Panc1 (cell line): ENCODE measurements around the gene DDX31.

Experiments used
- POLR2AphosphoS5 ChIP-seq: IDR thresholded peaks from 2 replicates; pipeline ENCODE4 v1.6.1; 2012; ENCODE audit warnings: mild to moderate bottlenecking, low read depth, low read length, moderate library complexity
- SIN3A ChIP-seq: IDR thresholded peaks from 2 replicates; pipeline ENCODE4 v1.6.1; 2012; ENCODE audit warnings: low read depth, mild to moderate bottlenecking, low read length, moderate library complexity, borderline replicate concordance; ENCODE audit not compliant: insufficient read depth
- TCF7L2 ChIP-seq: IDR thresholded peaks from 2 replicates; pipeline ENCODE4 v1.6.1; 2011; ENCODE audit warnings: mild to moderate bottlenecking, low read depth, low read length, inconsistent platforms
- TF ChIP-seq, protein P1 (sequence below): fragments of 450-650 bp; IDR thresholded peaks from 2 replicates; pipeline ENCODE4 v1.5.1; 2017; ENCODE audit warnings: mild to moderate bottlenecking
- TF ChIP-seq, protein P2 (sequence below), 2 experiments: IDR thresholded peaks; 2 replicates each; pipeline ENCODE4 v1.6.1; 2011 to 2012; ENCODE audit warnings: low read depth in 2 of 2, control low read depth in 1 of 2, low read length in 1 of 2, mild to moderate bottlenecking in 1 of 2, moderate library complexity in 1 of 2; ENCODE audit not compliant: insufficient read depth in 1 of 2

DNA sequence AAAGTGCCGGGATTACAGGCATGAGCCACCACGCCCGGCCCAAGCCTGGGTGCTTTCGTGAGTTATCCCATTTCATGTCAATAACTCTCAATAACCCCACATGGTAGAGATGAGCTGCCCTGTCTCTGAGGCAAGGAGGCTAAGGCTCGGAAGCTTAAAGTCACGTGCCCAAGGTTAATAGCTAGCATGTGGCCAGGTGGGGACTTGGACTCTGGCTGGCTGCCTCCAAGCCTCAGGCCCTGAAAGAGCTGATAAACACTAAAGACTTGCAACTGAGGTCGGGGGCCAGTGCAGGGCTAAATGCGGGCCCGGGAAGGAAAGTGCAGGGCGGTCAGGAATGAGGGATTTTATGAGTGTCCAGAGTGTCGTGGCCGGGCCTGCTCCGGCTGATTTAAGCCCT lies 118.2 kb downstream of the DDX31 start:
- TF ChIP-seq, protein P1, sequence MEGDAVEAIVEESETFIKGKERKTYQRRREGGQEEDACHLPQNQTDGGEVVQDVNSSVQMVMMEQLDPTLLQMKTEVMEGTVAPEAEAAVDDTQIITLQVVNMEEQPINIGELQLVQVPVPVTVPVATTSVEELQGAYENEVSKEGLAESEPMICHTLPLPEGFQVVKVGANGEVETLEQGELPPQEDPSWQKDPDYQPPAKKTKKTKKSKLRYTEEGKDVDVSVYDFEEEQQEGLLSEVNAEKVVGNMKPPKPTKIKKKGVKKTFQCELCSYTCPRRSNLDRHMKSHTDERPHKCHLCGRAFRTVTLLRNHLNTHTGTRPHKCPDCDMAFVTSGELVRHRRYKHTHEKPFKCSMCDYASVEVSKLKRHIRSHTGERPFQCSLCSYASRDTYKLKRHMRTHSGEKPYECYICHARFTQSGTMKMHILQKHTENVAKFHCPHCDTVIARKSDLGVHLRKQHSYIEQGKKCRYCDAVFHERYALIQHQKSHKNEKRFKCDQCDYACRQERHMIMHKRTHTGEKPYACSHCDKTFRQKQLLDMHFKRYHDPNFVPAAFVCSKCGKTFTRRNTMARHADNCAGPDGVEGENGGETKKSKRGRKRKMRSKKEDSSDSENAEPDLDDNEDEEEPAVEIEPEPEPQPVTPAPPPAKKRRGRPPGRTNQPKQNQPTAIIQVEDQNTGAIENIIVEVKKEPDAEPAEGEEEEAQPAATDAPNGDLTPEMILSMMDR = no peak
- no peak for TF ChIP-seq POLR2AphosphoS5
- TF ChIP-seq, protein P2, sequence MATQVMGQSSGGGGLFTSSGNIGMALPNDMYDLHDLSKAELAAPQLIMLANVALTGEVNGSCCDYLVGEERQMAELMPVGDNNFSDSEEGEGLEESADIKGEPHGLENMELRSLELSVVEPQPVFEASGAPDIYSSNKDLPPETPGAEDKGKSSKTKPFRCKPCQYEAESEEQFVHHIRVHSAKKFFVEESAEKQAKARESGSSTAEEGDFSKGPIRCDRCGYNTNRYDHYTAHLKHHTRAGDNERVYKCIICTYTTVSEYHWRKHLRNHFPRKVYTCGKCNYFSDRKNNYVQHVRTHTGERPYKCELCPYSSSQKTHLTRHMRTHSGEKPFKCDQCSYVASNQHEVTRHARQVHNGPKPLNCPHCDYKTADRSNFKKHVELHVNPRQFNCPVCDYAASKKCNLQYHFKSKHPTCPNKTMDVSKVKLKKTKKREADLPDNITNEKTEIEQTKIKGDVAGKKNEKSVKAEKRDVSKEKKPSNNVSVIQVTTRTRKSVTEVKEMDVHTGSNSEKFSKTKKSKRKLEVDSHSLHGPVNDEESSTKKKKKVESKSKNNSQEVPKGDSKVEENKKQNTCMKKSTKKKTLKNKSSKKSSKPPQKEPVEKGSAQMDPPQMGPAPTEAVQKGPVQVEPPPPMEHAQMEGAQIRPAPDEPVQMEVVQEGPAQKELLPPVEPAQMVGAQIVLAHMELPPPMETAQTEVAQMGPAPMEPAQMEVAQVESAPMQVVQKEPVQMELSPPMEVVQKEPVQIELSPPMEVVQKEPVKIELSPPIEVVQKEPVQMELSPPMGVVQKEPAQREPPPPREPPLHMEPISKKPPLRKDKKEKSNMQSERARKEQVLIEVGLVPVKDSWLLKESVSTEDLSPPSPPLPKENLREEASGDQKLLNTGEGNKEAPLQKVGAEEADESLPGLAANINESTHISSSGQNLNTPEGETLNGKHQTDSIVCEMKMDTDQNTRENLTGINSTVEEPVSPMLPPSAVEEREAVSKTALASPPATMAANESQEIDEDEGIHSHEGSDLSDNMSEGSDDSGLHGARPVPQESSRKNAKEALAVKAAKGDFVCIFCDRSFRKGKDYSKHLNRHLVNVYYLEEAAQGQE (IDR thresholded peaks at IDR 0.05; ENCODE audit: insufficient read depth in 1 of 2, low read depth in 2 of 2, low read length in 1 of 2) = no peak
- TF ChIP-seq TCF7L2 = no peak
- TF ChIP-seq SIN3A = no peak
